WERI-Rb-1 (cell line): ENCODE measurements around the gene CLSTN1.

Source experiments
- DNase-seq: peaks from one replicate; pipeline ENCODE4 v3.0.0-alpha.2; 2020
- H3K27ac ChIP-seq: fragments of 250-450 bp; sonication (Bioruptor Pico); 2 replicates; pipeline ENCODE4 v1.5.1; 2020; ENCODE audit warnings: mild to moderate bottlenecking, moderate library complexity
- H3K27me3 ChIP-seq: fragments of 250-450 bp; sonication (Bioruptor Pico); 2 replicates; pipeline ENCODE4 v1.5.1; 2021; ENCODE audit warnings: mild to moderate bottlenecking, low read depth, moderate library complexity; ENCODE audit not compliant: insufficient read depth, severe bottlenecking
- H3K36me3 ChIP-seq: fragments of 250-450 bp; sonication (Bioruptor Pico); 2 replicates; pipeline ENCODE4 v1.5.1; 2020; ENCODE audit warnings: mild to moderate bottlenecking, moderate library complexity
- H3K4me3 ChIP-seq: 2 replicates; pipeline ENCODE4 v1.5.1; 2011; ENCODE audit warnings: low read depth, mild to moderate bottlenecking, control low read depth, low read length
- H3K9me3 ChIP-seq: fragments of 250-450 bp; sonication (Bioruptor Pico); 2 replicates; pipeline ENCODE4 v1.5.1; 2021; ENCODE audit warnings: mild to moderate bottlenecking, moderate library complexity; ENCODE audit not compliant: severe bottlenecking
- TF ChIP-seq, protein P1 (sequence below): IDR thresholded peaks from 2 replicates; pipeline ENCODE4 v1.5.1; 2011; ENCODE audit warnings: low read depth, mild to moderate bottlenecking, control low read depth, inconsistent platforms, low read length

Gene CLSTN1

DNA sequence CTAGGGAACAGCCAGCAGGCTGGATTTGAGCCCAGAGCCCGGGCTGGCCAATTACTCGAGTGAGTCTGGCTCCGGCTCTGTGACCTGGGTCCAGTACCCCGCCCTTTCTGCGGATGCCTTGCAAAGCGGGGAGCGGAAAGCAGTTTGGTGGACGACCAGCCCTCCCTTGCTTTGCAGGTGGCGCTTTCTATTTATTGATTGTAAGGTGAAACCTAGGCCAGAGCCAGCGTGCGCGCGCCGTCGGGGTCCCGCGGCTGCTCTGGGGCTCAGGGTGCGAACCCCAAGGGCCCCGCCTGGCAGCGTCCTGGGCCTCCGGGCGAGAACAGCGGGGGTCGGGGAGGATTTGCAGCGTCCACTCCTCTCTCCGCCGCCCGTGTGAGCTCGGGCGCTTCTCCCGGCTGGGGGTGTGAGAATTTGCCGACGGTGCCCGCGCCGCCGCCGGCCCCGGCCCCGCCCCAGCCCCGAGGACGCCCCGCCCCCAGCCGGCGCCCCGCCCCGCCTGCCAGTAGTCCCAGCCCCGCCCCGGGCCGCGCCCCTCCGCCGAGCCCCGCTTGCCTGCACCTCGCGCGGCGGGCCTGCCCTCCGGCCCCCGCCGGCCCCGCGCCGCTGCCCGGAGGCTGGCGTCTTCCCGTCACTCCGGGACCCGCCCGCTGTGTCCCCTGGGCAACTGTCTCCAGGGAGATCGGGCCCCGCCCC lies 134.6 kb downstream of the CLSTN1 start:
- H3K4me3 ChIP-seq = peak overlapping the region; percentile 55
- DNase-seq = peak; percentile 85
- H3K27me3 ChIP-seq = peaks cover 6% of the 10 kb centered on the region
- TF ChIP-seq, protein P1, sequence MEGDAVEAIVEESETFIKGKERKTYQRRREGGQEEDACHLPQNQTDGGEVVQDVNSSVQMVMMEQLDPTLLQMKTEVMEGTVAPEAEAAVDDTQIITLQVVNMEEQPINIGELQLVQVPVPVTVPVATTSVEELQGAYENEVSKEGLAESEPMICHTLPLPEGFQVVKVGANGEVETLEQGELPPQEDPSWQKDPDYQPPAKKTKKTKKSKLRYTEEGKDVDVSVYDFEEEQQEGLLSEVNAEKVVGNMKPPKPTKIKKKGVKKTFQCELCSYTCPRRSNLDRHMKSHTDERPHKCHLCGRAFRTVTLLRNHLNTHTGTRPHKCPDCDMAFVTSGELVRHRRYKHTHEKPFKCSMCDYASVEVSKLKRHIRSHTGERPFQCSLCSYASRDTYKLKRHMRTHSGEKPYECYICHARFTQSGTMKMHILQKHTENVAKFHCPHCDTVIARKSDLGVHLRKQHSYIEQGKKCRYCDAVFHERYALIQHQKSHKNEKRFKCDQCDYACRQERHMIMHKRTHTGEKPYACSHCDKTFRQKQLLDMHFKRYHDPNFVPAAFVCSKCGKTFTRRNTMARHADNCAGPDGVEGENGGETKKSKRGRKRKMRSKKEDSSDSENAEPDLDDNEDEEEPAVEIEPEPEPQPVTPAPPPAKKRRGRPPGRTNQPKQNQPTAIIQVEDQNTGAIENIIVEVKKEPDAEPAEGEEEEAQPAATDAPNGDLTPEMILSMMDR = no peak
- H3K27ac ChIP-seq = peak overlapping the region; percentile 42
- no peaks in the 10 kb centered on the region for H3K9me3 ChIP-seq
- no peaks in the 10 kb centered on the region; the same call in 1 of the 2 replicates for H3K36me3 ChIP-seq

- TF ChIP-seq, protein P1 = no peak
- Histone ChIP-seq H3K36me3 (no peaks in the 10 kb centered on the region), H3K9me3 (no peaks in the 10 kb centered on the region), H3K27ac (peak overlapping the region; percentile 42), H3K27me3 (peaks cover 6% of the 10 kb centered on the region), H3K4me3 (peak overlapping the region; percentile 55)
- no peak for DNase-seq
Observed at GRCh38 chr1:9688599-9688998, 135.2 kb downstream of the CLSTN1 start.

DNA sequence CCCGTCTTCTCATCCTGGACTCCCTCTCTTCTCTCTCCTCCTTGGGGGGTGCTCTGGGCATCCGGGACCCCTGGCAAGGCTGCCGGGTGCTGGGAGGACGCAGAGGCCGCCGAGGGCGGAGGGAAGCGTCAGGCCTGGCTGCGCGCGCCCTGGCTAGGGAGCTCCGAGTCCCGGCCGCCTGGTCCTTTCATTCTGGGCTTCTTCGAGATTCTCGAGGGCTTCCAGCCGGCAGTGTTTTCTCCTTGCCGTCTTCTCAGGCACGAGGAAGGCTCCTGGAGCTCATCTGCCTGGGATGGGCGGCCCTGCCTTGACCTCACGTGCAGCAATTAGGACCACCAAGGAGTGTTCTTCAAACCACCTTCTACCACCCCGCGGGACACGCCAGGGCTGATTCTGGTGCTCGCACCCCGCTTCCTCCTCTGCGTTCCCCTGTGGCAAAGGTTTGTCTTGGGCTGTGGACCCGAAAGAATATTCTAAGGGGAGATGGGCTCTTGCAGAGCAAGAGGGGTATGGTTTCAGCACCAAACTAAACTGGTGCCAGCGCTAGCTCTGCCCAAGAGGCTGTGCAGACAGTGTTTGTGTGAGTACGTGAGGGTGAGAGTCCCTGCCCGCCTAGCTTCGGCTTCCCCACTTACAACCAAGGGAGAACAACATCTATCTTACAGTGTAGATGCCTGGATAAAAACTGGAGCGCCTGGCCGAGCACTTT lies 135.7 kb downstream of the CLSTN1 start:
- TF ChIP-seq, protein P1 = no peak
- H3K4me3 ChIP-seq = peak overlapping the region; percentile 55
- H3K27ac ChIP-seq = no peak overlapping the region
- H3K9me3 ChIP-seq = no peaks in the 10 kb centered on the region
- H3K27me3 ChIP-seq = peaks cover 6% of the 10 kb centered on the region
- DNase-seq = no peak
- no peaks in the 10 kb centered on the region for H3K36me3 ChIP-seq

- Histone ChIP-seq H3K9me3 (no peaks in the 10 kb centered on the region), H3K36me3 (no peaks in the 10 kb centered on the region), H3K27ac (peak overlapping the region; percentile 55), H3K27me3 (peaks cover 6% of the 10 kb centered on the region), H3K4me3 (peak overlapping the region; percentile 55)
- DNase-seq = peak; percentile 78
- TF ChIP-seq, protein P1 = peak; percentile 30; the same call in 1 of the 2 replicates
Observed at GRCh38 chr1:9687120-9687873, 136.5 kb downstream of the CLSTN1 start.

GRCh38 chr1:9684801-9685200 lies 139.0 kb downstream of the CLSTN1 start:
- H3K9me3 ChIP-seq = no peaks in the 10 kb centered on the region
- H3K27me3 ChIP-seq = peaks cover 6% of the 10 kb centered on the region
- DNase-seq = no peak
- no peak overlapping the region for H3K4me3 ChIP-seq
- TF ChIP-seq, protein P1 = no peak
- H3K27ac ChIP-seq = no peak overlapping the region
- no peaks in the 10 kb centered on the region for H3K36me3 ChIP-seq
